K562 (cell line): ENCODE results near the gene GLT6D1. TPM values are rescaled to one million over a fixed set of nuclear protein-coding genes. Genes with fewer than 3 reads are reported as not detected.

Experiments used
- ATAC-seq: fragments of 200-7000 bp; cut with Tn5 transposase; 3 replicates; pipeline ENCODE4 v1.9.1; 2020; ENCODE audit warnings: moderate library complexity
- BruUV-seq: library from RNA; stranded (reverse); fragments of 400-500 nt; replicated peaks from 2 replicates; lab custom pipeline; 2021; lab: Mats Ljungman, UMichigan
- CTCF ChIA-PET: fragments of 300-600 bp; formaldehyde crosslinking; extraction: SDS; loops from one replicate; lab custom pipeline; 2021; ENCODE audit warnings: low intra/inter-chr PET ratio; lab: Yijun Ruan, JAX
- POLR2A ChIA-PET: fragments of 300-600, 350-650 bp; sonication (Branson Sonifier 250); formaldehyde crosslinking; extraction: SDS; loops from one replicate; lab custom pipeline; 2021; ENCODE audit warnings: antibody characterized with exemption, inconsistent platforms; lab: Yijun Ruan, JAX
- DNase-seq, 4 experiments: peaks; one replicate each; pipeline versions ENCODE4 v3.0.0 to v3.0.0-alpha.2; 2011 to 2018; ENCODE audit warnings: low spot score in 3 of 4, mixed read lengths in 3 of 4; ENCODE audit errors: extremely low read depth in 1 of 4
- FAIRE-seq: peaks from 2 replicates; lab custom pipeline; 2011; peaks lifted over from hg19 to GRCh38; lab: Jason Lieb, UNC
- H2AFZ ChIP-seq: 2 replicates; pipeline ENCODE4 v1.6.0; 2011; ENCODE audit warnings: low read depth, low read length, control low read depth, inconsistent platforms
- H3K27ac ChIP-seq: fragments of 200-600 bp; 3 replicates; pipeline ENCODE4 v1.8.0; 2011; ENCODE audit warnings: low read depth, mild to moderate bottlenecking, control low read depth, inconsistent platforms, low read length, moderate library complexity, mixed read lengths; ENCODE audit errors: extremely low read depth
- H3K27me3 ChIP-seq, 2 experiments: fragments of 300-600 bp in 1 of 2; 2 replicates in 1 of 2; 3 replicates in 1 of 2; pipeline versions ENCODE4 v1.6.0 to v1.8.0; 2011; ENCODE audit warnings: inconsistent platforms in 2 of 2, low read length in 2 of 2, mild to moderate bottlenecking in 1 of 2, mixed read lengths in 1 of 2, moderate library complexity in 1 of 2; ENCODE audit not compliant: control insufficient read depth in 2 of 2, insufficient read depth in 2 of 2
- H3K36me3 ChIP-seq: fragments of 300-600 bp; 3 replicates; pipeline ENCODE4 v1.8.0; 2011; ENCODE audit warnings: mild to moderate bottlenecking, low read length, inconsistent platforms; ENCODE audit not compliant: control insufficient read depth, insufficient read depth
- H3K4me1 ChIP-seq, 2 experiments: fragments of 200-600 bp in 1 of 2; replicated peaks in 1 of 2; 2 replicates in 1 of 2; 3 replicates in 1 of 2; pipeline versions ENCODE4 v1.5.1 to v1.8.0; 2011; ENCODE audit warnings: inconsistent platforms in 2 of 2, low read length in 2 of 2, mild to moderate bottlenecking in 1 of 2, mixed read lengths in 1 of 2, moderate library complexity in 1 of 2; ENCODE audit not compliant: control insufficient read depth in 2 of 2, insufficient read depth in 2 of 2
- H3K4me2 ChIP-seq: 2 replicates; pipeline ENCODE4 v1.6.1; 2011; ENCODE audit warnings: low read length, control low read depth, inconsistent platforms, mixed read lengths; ENCODE audit not compliant: insufficient read depth
- H3K4me3 ChIP-seq: fragments of 200-600 bp; sonication (generic), shearing (Covaris generic); 2 replicates; pipeline ENCODE4 v1.5.1; 2016; ENCODE audit warnings: control low read depth, inconsistent platforms
- H3K79me2 ChIP-seq: fragments of 200-600 bp; 3 replicates; pipeline ENCODE4 v1.8.0; 2011; ENCODE audit warnings: low read length, inconsistent platforms; ENCODE audit not compliant: control insufficient read depth, insufficient read depth
- H3K9ac ChIP-seq, 2 experiments: 2 replicates each; pipeline versions ENCODE4 v1.6.0 to v1.6.1; 2011; ENCODE audit warnings: low read depth in 2 of 2, low read length in 2 of 2, control low read depth in 1 of 2, inconsistent platforms in 1 of 2, mild to moderate bottlenecking in 1 of 2, mixed read lengths in 1 of 2; ENCODE audit not compliant: insufficient read depth in 1 of 2
- H3K9me1 ChIP-seq: one replicate; pipeline ENCODE4 v1.6.0; 2011; ENCODE audit warnings: inconsistent platforms, mild to moderate bottlenecking, low read length, moderate library complexity; ENCODE audit not compliant: control insufficient read depth, insufficient read depth
- H3K9me3 ChIP-seq: replicated peaks from 2 replicates; pipeline ENCODE4 v1.5.1; 2011; ENCODE audit warnings: low read depth, low read length, inconsistent platforms; ENCODE audit not compliant: control insufficient read depth, insufficient read depth
- H4K20me1 ChIP-seq: replicated peaks from 2 replicates; pipeline ENCODE4 v1.6.1; 2011; ENCODE audit warnings: low read length, inconsistent platforms, mixed read lengths; ENCODE audit not compliant: control insufficient read depth, insufficient read depth
- ARID3A ChIP-seq: IDR thresholded peaks from 2 replicates; pipeline ENCODE4 v1.6.1; 2012; ENCODE audit warnings: low read depth, low read length, improper control_type of control experiment, borderline replicate concordance
- DMBX1 ChIP-seq: fragments of 250-450 bp; sonication (Bioruptor Pico); IDR thresholded peaks from 2 replicates; pipeline ENCODE4 v1.8.0; 2022; ENCODE audit warnings: inconsistent platforms, mild to moderate bottlenecking, moderate library complexity, borderline replicate concordance
- EHMT2 ChIP-seq: fragments of 450-650 bp; IDR thresholded peaks from 2 replicates; pipeline ENCODE4 v1.6.1; 2018; ENCODE audit warnings: antibody characterized with exemption
- JUNB ChIP-seq: fragments of 450-650 bp; formaldehyde crosslinking; conservative IDR thresholded peaks from 2 replicates; pipeline ENCODE4 v1.4.0; 2020; ENCODE audit warnings: mild to moderate bottlenecking
- KHSRP ChIP-seq: fragments of 450-650 bp; IDR thresholded peaks from 2 replicates; pipeline ENCODE4 v1.6.1; 2017
- KLF1 ChIP-seq: fragments of 450-650 bp; IDR thresholded peaks from 2 replicates; pipeline ENCODE4 v1.6.1; 2016; ENCODE audit warnings: missing genetic modification characterization, missing compliant biosample characterization
- MBD2 ChIP-seq: sonication (generic); IDR thresholded peaks from 2 replicates; pipeline ENCODE4 v1.6.1; 2016; ENCODE audit warnings: low read depth, borderline replicate concordance
- MYBL2 ChIP-seq, 2 experiments: fragments of 450-650 bp in 1 of 2; sonication (generic) in 1 of 2; formaldehyde crosslinking in 1 of 2; IDR thresholded peaks; 2 replicates each; pipeline versions ENCODE4 v1.6.1 to v1.8.1; 2017 to 2022; ENCODE audit warnings: borderline replicate concordance in 1 of 2, inconsistent platforms in 1 of 2, low read depth in 1 of 2, mild to moderate bottlenecking in 1 of 2, missing genetic modification reagents in 1 of 2, moderate library complexity in 1 of 2
- NR0B1 ChIP-seq: fragments of 450-650 bp; IDR thresholded peaks from one replicate; pipeline ENCODE4 v1.6.1; 2018; ENCODE audit warnings: mild to moderate bottlenecking, moderate library complexity; ENCODE audit not compliant: partially characterized antibody
- POLR2H ChIP-seq: IDR thresholded peaks from 2 replicates; pipeline ENCODE4 v1.6.1; 2016; ENCODE audit warnings: missing genetic modification characterization, low read depth, mild to moderate bottlenecking, control low read depth, missing compliant biosample characterization, moderate library complexity
- PURB ChIP-seq: sonication (generic); formaldehyde crosslinking; IDR thresholded peaks from 2 replicates; pipeline ENCODE4 v1.9.0; 2021; ENCODE audit warnings: low read depth, mild to moderate bottlenecking, missing genetic modification reagents
- RFX5 ChIP-seq: IDR thresholded peaks from 2 replicates; pipeline ENCODE4 v1.6.1; 2011; ENCODE audit warnings: low read depth, mild to moderate bottlenecking, improper control_type of control experiment, low read length
- ZHX1 ChIP-seq: fragments of 150-350 bp; conservative IDR thresholded peaks from 2 replicates; pipeline ENCODE4 v1.6.1; 2014; ENCODE audit warnings: low read length
- ZNF764 ChIP-seq: fragments of 250-450 bp; sonication (Bioruptor Pico); IDR thresholded peaks from 2 replicates; pipeline ENCODE4 v1.4.0; 2020; ENCODE audit warnings: low read depth, mild to moderate bottlenecking, moderate library complexity
- WGBS: fragments of 100-300 bp; shearing (Covaris generic); methylation state at CpG from one replicate; pipeline ENCODE4 v1.1.6; 2016; ENCODE audit warnings: low coverage, mixed read lengths; ENCODE audit not compliant: insufficient coverage; ENCODE audit errors: missing lambda C conversion rate; 5-methylcytosine and 5-hydroxymethylcytosine counted together
- in situ Hi-C: fragments of 300-500 bp; cut with MboI; formaldehyde crosslinking; loops from 4 replicates; pipeline ENCODE4 v1.15.0; 2018; ENCODE audit warnings: inconsistent platforms, mixed read lengths
- intact Hi-C: fragments of 100-400 bp; cut with micrococcal nuclease; formaldehyde crosslinking; loops from 2 replicates; pipeline ENCODE4 v1.14.2; 2022
- polyA plus RNA-seq, 8 experiments: library from polyadenylated mRNA; depleted of rRNA in 4 of 8; stranded (reverse) in 5 of 8; unstranded in 3 of 8; fragments of >200 nt; fragmentation: Nextera tagmentation in 2 of 8; fragmentation: Illumina TruSeq in 1 of 8; extraction: Ambion mirVana in 2 of 8; extraction: Trizol in 1 of 8; gene quantifications; 2 replicates each; pipeline versions ENCODE4 v1.2.1 to v1.2.3, GENCODE V29; 2011 to 2014; ENCODE audit warnings: inconsistent platforms in 1 of 8, missing spikeins in 1 of 8
- total RNA-seq, 7 experiments: library from RNA; depleted of rRNA in 6 of 7; stranded (reverse); fragments of >200 nt in 6 of 7; fragmentation: Illumina TruSeq in 2 of 7; extraction: Trizol in 2 of 7; gene quantifications; 2 replicates each; pipeline versions ENCODE4 v1.2.1 to v1.2.3, GENCODE V29; 2011 to 2021; ENCODE audit warnings: low replicate concordance in 1 of 7

GLT6D1 gene
- total and polyA plus RNA-seq, 9 of the 15 experiments (the other 6 are each of a cell fraction or from before 2014, with no cell fraction given), result not detected

GRCh38 chr9:135601988-135602387, 37.4 kb downstream of the GLT6D1 start:
- Histone ChIP-seq H3K9me3 (no peaks in the 10 kb centered on the region), H3K79me2 (no peaks in the 10 kb centered on the region), H3K27me3 (peaks cover 8 to 30% of the 10 kb centered on the region in 2 experiments; a peak in 3 of 5 replicates), H3K4me2 (no peak overlapping the region), H3K9ac (no peak overlapping the region), H3K27ac (no peak overlapping the region), H3K4me1 (peaks cover 0 to 12% of the 10 kb centered on the region in 2 experiments; a peak in 3 of 5 replicates), H3K36me3 (no peaks in the 10 kb centered on the region), H3K4me3 (no peak overlapping the region), H2AFZ (no peak overlapping the region), H3K9me1 (no peaks in the 10 kb centered on the region), H4K20me1 (peaks cover 13% of the 10 kb centered on the region; the same call in 1 of the 2 replicates)
- ChIA-PET CTCF (interaction anchor here (0.7 to 1.2 kb wide), 3 partner anchors 97 to 1140 kb away, joined by 3 to 4 read pairs (median 3); no protein-coding TSS in a partner anchor), POLR2A (no interaction called here)
- in situ Hi-C loops, result no loop called here
- DNase-seq (no peak), FAIRE-seq (no peak), ATAC-seq (no peak)
- WGBS, result 6% methylated on average over 8 of the region's 8 CpGs
- no peak for TF ChIP-seq MYBL2 (IDR thresholded peaks at IDR 0.05; ENCODE audit: low read depth)
- no peak for TF ChIP-seq MYBL2 (CRISPR knock-in tag; IDR thresholded peaks at IDR 0.05; ENCODE audit: borderline replicate concordance)
- no peak for TF ChIP-seq POLR2H (tag)
- no peak for TF ChIP-seq DMBX1 (CRISPR knock-in tag)
- no peak for TF ChIP-seq ARID3A
- TF ChIP-seq KLF1 (tag), result no peak
- no peak for TF ChIP-seq RFX5
- TF ChIP-seq KHSRP, result no peak
- no peak for TF ChIP-seq JUNB (CRISPR knock-in tag)
- no peak for TF ChIP-seq PURB
- no peak for TF ChIP-seq NR0B1
- TF ChIP-seq MBD2, result no peak
- no peak for TF ChIP-seq ZNF764 (CRISPR knock-in tag)
- no peak for TF ChIP-seq EHMT2
- TF ChIP-seq ZHX1, result no peak
- intact Hi-C loops, result loop anchor here (5.0 to 10.0 kb wide), 5 partner anchors 83 to 525 kb away; partner anchors contain the start of gene UBAC1
- BruUV-seq, result no TSS peak
